ENCODE data around the gene PRLHR.
"Not testable (repeated sequence)": the region's sequence is repeated elsewhere in the genome, so short reads cannot be mapped to it uniquely, and the experiment has no call there.

Gene PRLHR

DNA sequence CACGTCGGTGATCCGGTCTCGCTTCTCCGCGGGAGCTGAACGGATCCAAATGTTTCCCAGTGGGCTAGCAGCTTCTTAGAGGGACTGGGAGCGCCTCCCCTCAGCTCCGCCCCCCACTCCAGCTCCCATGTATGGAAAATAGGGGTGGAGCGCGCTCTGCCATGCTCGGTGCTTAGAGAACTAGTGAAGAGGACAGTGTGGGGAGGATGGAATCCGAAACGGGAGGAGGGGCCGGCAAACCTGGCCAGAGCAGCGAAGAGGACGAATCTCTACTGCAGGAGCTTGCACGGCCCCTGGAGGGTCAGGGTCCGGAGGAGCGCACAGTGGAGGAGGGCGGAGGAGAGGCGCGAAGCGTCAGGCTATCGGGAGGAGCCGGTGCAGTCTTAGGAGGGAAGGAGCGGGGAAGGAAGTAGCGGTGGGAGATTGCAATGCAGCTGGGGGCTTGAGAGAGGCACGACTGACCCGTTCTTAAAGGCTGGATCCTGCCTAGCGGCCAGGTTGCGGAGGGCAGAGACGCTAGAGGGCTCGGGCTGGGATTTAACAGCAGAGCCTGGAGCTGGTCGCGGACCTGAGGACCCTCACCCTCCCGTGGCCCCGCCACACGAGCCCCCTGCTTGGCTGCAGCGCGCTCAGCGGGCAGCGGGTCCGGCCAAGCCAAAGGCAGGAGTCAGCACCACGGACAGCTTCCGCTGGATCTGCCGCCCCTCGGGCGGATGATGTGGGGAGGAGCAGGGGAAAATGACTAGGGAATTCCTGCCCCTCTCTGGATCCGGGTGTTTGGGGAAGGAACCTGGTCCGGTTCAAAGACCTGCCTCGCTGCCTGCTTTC lies at the start of gene PRLHR:
Gene PRLHR (minus strand): TSS at position 51 of the 828 bp plus-strand sequence. CDS start 404 bp downstream, outside the sequence.
- DNase-seq = no peak

DNA sequence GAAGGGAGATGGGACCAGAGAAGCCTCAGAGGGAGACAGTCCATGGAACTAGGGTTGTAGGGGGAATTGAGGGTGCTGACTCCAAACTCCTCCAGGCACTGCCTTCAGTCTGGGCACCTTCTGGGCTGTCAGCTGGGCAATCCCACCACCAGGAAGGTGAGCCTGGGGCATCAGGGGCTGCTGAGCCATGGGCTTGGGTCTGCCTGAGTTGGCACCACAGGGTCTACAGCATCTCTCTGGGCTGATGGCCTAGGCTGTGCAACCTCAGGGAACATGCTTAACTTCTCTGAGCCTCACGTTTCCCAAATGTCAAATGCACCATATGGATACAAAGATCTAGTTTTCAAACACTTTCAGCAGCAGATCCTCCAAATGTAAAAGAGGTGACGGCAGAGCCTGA lies 46.8 kb upstream of the PRLHR start:
- DNase-seq = no peak

DNA sequence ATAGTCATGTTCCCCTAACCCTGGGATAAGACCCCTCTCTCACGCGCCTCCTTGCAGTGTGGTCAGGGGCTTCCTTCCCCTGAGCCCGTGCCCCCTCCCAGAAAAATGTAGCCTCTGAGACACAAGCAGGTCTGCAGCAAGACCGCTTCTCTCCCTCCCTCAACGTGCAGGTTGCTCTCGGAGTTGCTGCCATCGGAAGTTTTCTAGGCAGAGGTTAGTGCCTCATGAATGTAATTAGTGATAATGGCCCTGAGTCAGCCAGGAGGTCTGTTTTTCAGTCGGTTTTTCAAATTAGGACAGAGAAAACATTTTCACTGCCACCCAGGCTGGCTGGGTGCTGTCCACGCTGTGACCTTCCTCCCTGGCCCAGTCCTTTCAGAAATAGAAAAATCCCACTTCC lies 43.2 kb upstream of the PRLHR start:
- no peak for DNase-seq

DNA sequence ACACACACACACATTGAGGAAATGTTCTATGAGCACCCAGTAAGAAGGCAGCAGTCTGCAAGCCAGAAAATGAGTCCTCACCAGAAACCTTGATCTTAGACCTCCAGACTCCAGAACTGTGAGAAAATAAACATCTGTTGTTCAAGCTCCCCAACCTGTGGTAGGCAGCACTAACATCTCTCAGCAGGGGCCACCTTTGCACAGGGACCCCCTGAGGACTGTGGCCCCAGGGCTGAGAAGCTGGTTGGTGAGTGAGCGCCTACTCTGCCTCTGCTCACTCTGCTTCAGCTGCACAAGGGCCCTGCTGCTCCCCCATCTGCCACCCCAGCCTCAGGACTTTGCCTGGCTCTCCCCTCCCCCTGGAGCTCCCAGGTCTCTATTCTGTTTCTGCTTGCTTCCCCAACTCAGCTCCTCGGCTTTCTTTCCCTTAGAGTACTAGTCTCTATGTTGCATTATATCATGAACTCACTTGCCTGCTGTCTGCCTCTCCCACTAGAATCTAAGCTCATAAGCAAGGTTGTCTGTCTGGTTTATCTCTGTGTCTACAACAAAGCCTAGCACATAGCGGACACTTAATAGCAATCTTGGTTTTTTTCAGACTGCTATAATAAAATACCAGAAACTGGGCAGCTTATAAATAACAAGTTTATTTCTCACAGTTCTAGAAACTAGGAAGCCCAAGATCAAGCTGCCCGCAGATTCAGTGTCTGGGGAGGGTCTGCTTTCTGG lies 40.4 kb upstream of the PRLHR start:
- DNase-seq = no peak

DNA sequence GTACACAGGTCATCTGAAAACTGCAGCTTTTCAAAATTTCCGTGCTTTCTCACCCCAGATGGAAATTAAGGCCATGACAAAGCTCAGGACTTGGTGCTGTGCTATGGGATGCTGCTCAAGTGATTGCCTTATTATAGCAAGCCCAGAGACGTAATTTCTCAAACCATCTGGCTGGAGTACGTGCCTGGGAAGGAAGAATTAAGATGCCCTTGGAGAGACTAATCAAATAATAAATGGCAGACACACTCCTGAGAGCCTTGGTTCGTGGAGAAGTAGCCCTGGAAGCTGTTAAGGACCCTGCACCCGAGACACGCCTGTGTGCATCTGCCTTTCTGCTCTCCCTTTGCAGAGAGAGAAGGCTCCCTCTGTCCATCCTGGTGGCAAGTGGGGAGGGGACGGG lies 38.3 kb upstream of the PRLHR start:
- no peak for DNase-seq

DNA sequence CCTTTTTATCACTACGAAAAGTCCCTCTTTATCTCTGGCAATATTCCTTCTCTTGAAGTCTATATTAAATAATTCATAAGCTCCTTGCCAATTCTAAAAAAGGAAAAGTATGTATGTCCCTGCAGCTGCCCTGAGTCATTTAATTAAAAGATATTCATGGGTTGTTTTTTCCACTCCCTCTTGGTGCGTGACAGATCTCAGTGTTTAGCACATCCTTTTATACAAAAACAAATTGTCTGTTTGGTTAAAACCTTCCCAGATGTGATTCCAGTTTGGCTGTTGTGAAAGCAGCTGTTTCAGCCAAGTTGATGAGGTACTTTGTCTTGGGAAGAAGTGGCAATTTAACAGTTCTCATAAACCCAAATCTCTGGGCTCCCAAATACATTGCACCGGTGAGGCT lies 33.8 kb upstream of the PRLHR start:
- no peak for DNase-seq

DNA sequence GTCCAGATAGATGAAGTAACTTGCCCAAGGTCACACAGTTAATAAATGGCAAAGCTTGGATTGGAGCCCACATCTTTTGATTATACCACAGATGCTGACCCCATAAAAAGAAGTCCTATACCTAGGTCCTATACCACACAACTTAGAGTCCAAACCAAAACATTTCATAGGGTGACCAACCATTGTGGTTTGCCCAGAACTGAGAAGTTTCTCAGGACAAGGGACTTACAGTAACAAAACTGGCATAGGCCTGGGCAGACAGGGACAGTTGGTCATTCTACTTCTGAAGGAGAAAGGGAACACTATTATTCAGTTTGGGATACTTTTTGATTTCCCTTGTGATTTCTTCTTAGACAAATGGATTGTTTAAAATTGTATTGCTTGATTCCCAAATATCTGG lies 32.9 kb upstream of the PRLHR start:
- no peak for DNase-seq

DNA sequence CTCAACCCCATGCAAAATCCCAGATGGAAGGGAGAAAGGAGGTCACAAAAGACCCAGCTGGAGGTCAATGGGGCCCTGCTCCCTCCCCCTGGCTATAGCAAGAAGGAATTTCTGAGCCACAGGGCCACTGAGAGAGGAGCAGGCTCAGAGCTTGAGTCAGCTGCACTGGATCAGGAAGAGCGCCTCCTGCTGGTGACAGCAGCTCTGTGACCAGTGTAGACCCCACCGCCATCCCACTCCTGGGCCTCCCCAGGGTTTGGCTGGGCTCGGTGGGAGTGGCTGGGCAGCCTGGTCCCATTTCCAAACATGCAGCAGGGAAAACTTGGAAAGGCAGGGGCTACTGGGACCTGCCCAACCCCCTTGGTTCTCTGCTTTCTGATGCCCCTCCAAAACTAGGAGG lies 31.5 kb upstream of the PRLHR start:
- DNase-seq = no peak

DNA sequence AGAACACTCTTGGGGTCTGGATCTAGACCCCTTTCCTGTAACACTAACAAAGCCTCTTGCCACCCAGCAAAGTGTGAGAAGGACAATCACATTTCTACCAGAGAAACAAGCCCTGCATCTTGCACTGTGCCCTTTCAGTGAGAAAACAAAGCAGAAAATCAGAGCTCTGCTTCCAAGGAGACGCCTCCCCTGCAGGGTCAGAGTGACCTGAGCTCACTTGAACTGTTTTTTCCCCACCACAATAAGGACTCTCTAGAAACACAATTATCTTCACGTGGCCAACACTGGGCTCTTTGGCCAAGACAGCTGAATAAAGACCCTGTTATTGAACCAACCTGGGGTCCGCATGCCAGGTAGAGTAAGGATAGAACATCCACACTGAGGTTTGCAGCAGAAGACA lies 30.1 kb upstream of the PRLHR start:
- no peak for DNase-seq

DNA sequence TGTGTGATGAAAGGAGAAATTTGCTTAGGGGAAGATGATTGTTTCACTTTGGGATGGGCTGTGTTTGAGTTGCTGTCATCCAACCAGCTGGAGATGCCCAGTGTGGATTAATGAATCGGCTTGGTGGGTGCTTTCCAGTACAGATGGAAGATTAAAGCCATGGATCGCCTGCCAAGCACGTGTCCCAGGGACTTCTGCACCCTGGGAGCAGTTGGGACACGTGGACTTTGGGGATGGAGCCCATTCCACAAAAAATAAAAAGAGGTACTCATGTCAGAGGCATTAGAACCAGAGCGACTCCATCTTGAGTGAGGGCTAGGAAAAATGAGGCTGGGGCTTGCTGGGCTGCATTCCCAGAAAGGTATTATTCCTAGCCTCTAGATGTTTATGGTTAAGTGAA lies 29.3 kb upstream of the PRLHR start:
- DNase-seq = no peak

DNA sequence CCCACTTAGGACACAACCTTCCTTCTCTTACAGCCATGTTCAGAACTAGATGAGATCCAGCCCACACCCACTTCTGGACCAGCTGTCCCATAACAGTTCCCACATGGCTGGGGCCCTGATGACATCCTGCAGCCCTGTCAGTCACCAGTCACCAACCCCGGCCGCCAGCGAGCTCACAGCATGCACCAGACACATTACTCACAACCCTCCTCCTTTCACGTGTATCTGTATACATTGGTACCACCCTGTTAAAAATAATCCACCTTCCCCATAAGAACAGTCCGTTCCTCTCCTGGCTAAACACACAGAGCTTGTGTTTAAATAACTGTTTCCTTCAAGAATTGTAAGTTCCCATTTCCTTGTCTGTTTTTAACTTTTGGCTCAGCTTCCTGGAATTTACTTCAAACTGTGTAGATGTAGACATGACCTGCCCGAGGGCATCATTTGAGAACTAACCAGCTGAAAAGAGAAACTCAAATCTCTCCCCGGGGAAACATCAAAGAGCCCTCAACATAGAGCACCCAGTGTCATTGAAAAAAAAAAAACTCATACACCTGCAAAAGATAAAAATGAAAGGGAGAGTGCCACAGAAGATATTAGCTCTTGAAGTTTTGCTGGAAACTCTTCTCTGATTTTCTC lies 26.0 kb upstream of the PRLHR start:
- DNase-seq = no peak

DNA sequence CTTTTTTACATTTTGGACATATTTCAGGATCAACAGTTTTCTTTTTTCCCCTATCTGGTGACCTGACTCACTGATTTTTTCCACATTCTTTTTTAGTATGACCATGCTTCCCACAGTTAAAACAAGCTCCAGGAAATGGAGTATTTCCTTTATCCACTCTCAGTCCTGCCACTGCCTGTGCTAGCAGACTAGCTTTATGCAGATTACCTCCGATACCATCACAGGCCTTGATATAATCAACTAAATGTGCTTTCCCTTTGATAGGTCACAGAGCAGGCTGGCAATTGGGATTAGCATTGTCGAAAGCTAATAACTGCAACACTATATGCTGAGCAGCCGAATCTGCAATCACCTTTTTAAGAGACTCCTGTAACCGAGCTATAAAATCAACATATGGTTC lies 18.4 kb upstream of the PRLHR start:
- DNase-seq = not testable (repeated sequence)

DNA sequence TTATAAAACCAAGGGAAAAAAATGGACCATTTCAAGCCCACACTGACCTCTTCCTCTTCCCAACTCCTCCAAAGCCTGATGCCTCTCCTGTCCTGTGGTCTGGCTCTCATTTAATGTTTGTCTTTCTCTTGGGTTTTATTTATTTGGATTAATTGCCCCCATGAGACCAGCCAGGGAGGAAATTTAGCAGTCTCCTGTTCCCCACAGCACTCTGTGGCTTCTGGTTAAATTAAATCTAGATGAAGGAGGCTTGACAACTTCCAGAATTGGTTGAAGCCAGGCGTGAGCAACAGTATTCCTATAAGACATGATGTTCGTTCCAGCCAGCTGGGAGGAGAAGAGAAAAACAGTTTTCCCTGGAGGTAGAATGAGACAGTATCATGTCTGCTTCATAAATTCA lies 15.1 kb upstream of the PRLHR start:
- no peak for DNase-seq

DNA sequence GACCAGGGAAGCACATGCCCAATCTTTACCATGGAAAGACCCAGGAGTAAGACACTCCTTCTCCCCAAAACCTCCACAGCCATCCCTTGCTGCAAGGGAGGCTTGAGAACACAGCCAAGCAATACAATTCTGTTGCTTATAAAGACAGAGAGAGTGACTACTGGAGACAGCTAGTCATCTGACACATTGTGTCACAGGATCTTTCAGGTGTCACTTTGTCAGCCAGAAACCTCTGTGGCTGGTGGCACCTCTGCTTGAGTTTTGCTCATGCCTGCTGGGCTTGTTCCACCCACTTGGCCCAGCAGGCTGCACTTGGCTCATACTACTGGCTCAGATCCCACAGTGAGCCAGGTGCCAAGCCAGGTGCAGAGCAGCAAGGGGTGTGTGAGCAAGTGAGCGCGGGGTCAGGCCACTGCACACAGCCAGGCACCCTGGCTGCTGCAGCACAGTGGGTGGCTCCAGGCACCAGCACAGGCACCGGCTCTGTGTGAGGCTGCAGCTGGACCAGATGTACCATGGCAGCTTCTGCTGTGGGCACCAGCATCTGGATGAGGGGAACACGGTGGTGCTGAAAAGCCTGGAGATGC lies 12.4 kb upstream of the PRLHR start:
- DNase-seq = no peak

DNA sequence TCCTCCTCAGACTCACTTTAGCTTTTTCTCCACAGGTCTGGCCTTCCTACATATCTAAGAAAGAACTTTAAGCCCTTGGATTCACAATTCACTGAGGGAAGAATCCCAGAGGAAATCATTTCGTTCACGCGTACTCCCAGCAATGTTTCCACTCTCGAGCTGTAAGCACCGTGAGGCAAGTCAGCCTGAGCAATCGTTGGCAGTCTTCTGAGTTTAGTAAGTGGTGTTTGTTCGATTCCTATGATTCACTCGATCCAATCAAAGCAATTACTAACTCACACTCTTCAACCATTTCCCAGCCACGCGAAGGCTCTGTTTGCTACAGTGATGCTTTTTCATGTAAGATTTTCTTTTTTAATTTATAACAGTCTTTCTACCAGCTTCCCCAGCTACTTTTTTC lies 10.2 kb upstream of the PRLHR start:
- no peak for DNase-seq

DNA sequence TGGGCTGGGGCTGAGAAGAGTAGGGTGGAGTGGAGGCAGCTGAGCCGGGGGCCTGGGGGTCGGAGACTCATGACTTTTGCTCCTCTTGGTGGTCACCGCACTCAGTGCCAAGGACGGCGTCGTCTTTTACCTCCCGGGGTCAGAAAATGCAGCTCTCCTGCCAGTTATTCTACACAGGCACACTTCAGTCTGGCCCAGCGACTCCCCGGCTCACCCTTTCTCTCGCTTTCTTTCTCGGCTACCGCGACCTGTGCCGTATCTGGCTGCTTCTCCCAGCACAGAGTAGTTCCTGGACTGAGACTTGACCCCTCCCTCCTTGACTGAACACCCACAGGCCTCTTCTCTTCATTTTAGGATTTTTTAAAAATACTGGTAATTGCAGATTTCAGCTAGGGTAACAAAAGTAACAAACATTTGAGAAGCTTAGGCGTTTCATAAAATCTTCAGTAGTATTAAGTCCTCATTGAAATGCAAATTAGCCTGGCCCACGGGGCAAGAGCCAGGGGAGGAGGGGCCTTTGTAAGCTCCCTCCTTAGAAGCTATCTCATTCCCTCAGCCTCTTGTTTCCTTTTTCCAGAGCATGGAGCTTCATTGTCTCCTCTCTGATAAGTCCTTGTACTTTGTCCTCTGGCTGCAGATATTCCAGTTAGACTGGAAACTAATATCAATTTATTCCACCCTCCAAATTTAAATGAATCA lies 1.1 kb upstream of the PRLHR start:
- DNase-seq = no peak

DNA sequence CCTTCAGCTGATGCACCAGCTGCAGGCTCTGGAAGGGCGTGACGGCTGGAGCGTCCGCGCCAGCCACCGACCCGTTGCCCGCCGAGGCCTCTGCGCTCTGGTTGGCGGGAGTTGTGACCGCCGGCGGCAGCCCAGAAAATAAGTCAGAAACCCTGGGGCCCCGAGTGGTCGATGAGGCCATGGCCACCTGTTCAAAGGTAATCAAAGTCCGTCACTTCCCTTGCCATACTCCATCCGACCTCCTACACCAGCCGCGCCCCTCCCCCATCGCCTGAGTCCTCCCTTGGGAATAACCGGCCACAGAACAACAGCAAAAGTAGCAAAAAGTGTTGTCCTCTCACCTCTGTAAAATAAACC lies 406 bp downstream of the PRLHR start:
- DNase-seq = no peak

DNA sequence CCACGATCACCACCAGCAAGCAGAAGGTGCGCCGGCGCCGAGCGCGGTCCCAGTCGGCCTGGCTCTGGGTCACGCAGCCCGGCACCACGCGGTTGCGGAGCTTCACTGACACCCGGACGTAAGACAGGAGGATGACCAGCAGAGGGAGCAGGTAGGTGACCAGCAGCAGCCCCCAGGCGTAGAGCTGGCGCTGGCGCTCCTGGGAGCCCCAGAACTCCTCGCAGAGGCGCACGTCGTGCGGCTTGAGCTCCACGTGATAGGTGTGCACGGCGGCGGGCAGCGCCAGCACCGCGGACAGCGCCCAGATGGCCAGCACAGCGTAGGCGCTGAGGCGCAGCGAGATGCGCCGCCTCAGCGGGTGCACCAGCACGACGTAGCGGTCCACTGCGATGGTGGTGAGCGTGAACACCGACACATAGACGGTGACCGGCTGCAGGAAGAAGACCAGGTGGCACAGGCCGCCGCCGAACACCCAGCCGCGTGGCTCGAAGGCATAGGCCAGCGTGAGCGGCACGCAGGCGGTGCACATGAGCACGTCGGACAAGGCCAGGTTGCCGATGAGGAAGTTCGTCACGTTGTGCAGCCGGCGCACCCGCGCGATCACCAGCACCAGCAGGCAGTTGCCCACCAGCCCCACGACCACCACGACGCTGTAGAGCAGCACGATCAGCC lies 920 bp downstream of the PRLHR start:
- DNase-seq = no peak

DNA sequence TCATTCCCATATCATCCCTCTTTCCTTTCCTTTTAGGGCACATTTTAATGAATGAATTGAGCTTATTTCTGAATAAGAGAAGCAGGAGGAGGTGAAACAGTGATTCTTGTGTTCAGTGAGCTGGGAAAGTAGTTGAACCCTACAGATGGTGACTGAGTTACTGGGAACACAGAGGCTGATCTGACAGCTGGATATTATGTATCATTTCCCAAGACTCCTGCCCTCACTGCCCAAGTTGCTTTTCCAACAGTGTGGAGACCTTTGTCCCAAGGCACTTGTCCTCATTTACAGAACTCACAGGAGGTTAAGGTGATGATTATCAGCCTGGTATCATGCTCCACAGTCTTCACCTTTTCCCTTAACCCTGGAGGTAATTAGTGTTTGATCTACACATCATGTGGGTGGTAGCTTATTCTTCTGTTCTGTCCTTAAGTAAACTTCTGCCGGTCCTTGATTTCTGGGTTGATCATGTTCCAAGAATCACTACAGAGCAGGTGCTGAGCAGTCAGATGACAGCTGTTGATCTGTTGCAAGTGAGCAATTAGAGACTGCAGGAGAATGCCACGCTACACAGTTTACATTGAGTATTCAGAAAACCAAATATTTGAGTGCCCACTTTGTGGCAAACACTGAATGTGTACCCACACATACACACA lies 2.6 kb downstream of the PRLHR start:
- no peak for DNase-seq

DNA sequence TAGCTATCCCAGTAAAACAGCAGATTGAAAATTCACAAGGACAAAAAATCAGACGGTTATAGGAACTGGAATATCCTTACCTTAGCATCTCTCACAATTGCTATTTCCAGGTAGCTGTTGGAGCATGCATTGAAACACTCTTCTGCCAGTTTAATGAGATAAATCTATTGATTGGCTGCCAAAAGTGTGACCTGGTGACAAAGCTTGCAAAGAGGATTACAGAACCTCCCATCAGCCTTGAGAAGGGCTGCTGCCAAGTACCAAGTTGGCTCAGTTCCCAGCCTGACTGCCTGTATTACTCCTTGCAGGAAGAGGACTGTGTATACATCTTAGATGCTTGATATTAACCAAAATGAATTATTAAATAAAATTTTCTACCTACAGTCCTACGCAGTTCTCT lies 5.1 kb downstream of the PRLHR start:
- DNase-seq = no peak

DNA sequence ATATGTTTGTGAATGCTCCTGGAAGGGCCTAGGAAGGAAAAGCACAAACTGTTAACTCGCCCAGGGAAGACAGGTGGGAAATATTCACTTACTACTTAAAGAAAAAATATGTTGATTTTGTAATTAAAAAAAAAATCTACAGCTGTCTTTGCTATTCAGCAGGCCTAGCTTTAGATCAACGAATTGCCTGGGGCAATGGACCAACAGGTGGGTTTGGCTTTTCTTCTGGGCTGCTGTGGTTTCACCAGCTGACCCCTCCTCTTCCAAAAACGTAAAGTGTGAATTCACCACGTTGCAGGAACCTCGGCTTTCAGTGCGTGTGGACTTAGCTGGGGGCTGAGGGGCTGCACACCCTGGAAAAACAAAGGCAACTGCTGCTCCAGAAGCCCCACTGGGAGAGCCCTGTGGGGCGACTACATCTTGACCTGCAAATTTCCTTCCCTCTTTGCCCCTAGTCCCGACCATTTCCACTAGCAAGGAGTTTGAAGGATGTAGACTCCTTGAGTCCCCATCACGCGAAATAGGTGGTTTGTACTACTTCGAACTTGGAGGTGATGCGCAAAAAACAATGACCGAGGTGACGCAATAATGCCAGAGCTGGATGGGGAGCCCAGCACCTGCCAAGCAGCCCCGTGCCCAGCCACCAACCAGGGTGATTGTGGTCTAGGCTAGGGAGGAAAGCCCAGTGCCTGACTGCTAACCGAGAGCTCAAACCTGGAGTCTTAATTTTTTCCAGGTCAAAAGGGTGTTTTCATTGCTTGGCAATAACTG lies 7.4 kb downstream of the PRLHR start:
- DNase-seq = no peak

Data from GDM1 (cell line).